ENCODE data around the gene TPSD1.

The TPSD1 gene

DNA sequence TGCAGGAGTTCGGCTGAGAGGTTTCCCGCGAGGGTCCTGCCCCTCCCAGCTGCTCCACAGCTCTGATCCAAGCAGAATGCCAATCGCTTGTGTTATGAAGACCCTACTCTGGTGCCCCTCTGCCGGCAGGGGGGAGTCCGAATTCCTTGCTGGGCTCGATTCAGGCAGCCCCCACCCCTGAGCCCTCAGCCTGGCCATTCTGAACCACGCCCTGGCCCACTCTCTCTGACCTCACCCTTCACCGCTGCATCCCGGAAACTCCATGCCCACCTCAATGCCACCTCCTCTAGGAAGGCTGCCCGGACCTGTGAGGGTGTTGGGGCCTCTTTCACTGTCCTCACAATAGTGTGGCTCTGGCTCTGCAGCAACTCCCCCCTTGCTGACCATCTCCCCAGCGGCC, 45.7 kb downstream of the TPSD1 start:
- DNase-seq: no peak

DNA sequence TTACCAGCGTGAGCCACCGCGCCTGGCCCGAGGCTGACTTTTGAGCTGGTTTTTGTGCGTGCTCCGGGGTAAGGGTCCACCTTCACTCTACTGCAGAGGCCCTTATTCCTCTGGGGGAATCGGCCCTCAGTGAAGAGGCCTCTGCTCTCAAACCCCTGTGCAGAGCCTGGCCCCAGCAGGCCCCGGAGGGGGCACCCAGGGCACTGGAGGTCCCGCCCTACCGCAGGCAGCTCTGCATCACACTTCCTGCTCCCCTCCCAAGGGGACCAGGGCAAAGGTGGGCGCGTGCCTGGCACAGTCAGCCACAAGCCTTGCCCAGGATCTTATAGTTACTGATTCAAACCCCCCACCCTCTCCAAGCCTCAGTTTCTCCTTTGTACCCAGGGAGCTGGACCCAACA, 50.0 kb downstream of the TPSD1 start:
- no peak for DNase-seq

DNA sequence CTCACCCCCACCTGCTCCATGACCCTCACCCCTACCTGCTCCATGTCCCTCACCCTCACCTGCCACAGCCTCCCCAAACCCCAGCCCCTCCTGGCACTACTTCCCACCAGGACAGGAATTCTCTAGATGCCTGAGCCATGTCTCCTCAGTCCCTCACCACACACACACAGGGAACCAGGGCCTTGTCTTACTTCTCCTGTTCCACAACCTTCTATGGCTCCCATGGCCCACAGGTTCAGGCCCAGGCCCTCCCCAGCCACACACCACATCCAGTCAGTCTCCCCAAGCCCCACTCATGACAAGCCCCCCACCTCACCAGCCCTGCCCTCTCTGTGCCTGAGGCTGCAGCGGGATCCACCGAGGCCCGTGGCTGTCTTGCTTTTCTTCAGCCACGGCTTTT, 50.5 kb downstream of the TPSD1 start:
- no peak for DNase-seq

DNA sequence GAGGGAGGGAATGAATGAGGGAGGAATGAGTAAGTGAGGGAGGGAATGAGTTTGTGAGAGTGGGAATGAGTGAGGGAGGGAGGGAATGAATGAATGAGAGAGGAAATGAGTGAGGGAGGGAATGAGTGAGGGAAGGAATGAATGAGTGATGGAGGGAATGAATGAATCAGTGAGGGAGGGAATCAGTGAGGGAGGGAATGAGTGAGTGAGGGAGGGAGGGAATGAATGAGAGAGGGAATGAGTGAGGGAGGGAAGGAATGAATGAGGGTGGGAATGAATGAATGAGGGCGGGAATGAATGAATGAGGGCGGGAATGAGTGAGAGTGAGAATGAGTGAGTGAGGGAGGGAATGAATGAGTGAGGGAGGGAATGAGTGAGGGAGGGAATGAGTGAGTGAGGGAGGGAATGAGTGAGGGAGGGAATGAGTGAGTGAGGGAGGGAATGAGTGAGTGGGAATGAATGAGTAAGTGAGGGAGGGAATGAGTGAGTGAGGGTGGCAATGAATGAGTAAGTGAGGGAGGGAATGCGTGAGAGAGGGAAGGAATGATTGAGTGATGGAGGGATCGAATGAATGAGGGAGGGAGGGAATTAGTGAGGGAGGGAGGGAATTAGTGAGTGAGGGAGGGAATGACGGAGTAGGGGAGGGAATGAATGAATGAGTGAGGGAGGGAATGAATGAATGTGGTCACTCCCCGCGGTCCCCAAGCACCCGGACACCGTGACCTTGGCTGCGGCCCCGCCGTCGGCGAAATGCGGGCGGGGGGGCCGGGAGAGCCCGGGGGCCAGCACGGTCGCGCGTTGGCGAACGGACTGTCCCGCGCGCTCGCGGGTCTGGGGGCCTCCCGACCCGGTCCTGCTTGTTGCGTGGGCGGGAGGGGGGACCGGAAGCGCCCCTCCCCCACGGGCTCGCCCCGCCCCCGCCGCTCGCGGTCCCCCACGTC, 52.4 kb downstream of the TPSD1 start:
- peak; percentile 15 for DNase-seq
